NCI-H2081 treated with DMSO at 0.1 percent for 48 hours (cell line): ENCODE data around the gene DNAJC15.
A peak's percentile ranks its signal among the peaks of the same experiment; 100 is the strongest.

Source experiments
- DNase-seq: peaks from one replicate; lab custom pipeline; 2025; lab: John Stamatoyannopoulos, UW

The DNAJC15 gene

GRCh38 chr13:43085545-43085944, 62.2 kb downstream of the DNAJC15 start:
- DNase-seq: peak; percentile 27

GRCh38 chr13:43086181-43086580, 62.8 kb downstream of the DNAJC15 start:
- DNase-seq: no peak

GRCh38 chr13:43088093-43088511, 64.7 kb downstream of the DNAJC15 start:
- no peak for DNase-seq

- no peak for DNase-seq
Observed at GRCh38 chr13:43089912-43090498, 66.6 kb downstream of the DNAJC15 start.

- DNase-seq: no peak
Observed at GRCh38 chr13:43094901-43095300, 71.5 kb downstream of the DNAJC15 start.

- DNase-seq: no peak
Observed at GRCh38 chr13:43095771-43096719, 72.7 kb downstream of the DNAJC15 start.

GRCh38 chr13:43100667-43101066, 77.3 kb downstream of the DNAJC15 start:
- no peak for DNase-seq

GRCh38 chr13:43102304-43102703, 78.9 kb downstream of the DNAJC15 start:
- DNase-seq: no peak

GRCh38 chr13:43107780-43108179, 84.4 kb downstream of the DNAJC15 start:
- DNase-seq: no peak

GRCh38 chr13:43110036-43110435, 86.7 kb downstream of the DNAJC15 start:
- DNase-seq: no peak

GRCh38 chr13:43110658-43111057, 87.3 kb downstream of the DNAJC15 start:
- DNase-seq: no peak

GRCh38 chr13:43111559-43112400, 88.4 kb downstream of the DNAJC15 start:
- no peak for DNase-seq

GRCh38 chr13:43113603-43114002, 90.2 kb downstream of the DNAJC15 start:
- no peak for DNase-seq

GRCh38 chr13:43114504-43114903, 91.1 kb downstream of the DNAJC15 start:
- no peak for DNase-seq

GRCh38 chr13:43115141-43115540, 91.8 kb downstream of the DNAJC15 start:
- no peak for DNase-seq

- DNase-seq: no peak
Observed at GRCh38 chr13:43116242-43116641, 92.9 kb downstream of the DNAJC15 start.

GRCh38 chr13:43118521-43118920, 95.1 kb downstream of the DNAJC15 start:
- no peak for DNase-seq

GRCh38 chr13:43119206-43119605, 95.8 kb downstream of the DNAJC15 start:
- DNase-seq: no peak

GRCh38 chr13:43122791-43123190, 99.4 kb downstream of the DNAJC15 start:
- DNase-seq: no peak

GRCh38 chr13:43123856-43124255, 100.5 kb downstream of the DNAJC15 start:
- DNase-seq: no peak

GRCh38 chr13:43124490-43124889, 101.1 kb downstream of the DNAJC15 start:
- DNase-seq: no peak

GRCh38 chr13:43126420-43126819, 103.0 kb downstream of the DNAJC15 start:
- DNase-seq: no peak
